Liver (tissue), 9 donors: Measurements from ENCODE around the gene LRATD1. TPM values are rescaled to one million over a fixed set of nuclear protein-coding genes. Genes with fewer than 3 reads are reported as not detected.

Source experiments
- DNase-seq: peaks from one replicate; pipeline ENCODE4 v3.0.0-alpha.2; 2017; ENCODE audit warnings: low spot score
- H3K27ac ChIP-seq, 2 donors: one replicate each; pipeline ENCODE4 v1.7.0; 2013; ENCODE audit warnings: inconsistent platforms in 2 of 2, low read length in 2 of 2, control low read depth in 1 of 2, low read depth in 1 of 2, mild to moderate bottlenecking in 1 of 2
- H3K27me3 ChIP-seq, 4 donors: one replicate each; pipeline versions ENCODE4 v1.6.1 to v1.7.0; 2013; ENCODE audit warnings: low read length in 3 of 4, inconsistent platforms in 1 of 4, mild to moderate bottlenecking in 1 of 4, moderate library complexity in 1 of 4; ENCODE audit not compliant: control insufficient read depth in 4 of 4, insufficient read depth in 4 of 4
- H3K36me3 ChIP-seq, 4 donors: one replicate each; pipeline versions ENCODE4 v1.6.1 to v1.7.0; 2013; ENCODE audit warnings: low read length in 3 of 4, mild to moderate bottlenecking in 3 of 4, low read depth in 1 of 4, moderate library complexity in 1 of 4; ENCODE audit not compliant: control insufficient read depth in 4 of 4, insufficient read depth in 3 of 4
- H3K4me1 ChIP-seq, 4 donors: one replicate each; pipeline versions ENCODE4 v1.6.1 to v1.7.0; 2013; ENCODE audit warnings: low read length in 3 of 4, mild to moderate bottlenecking in 3 of 4, moderate library complexity in 1 of 4; ENCODE audit not compliant: control insufficient read depth in 4 of 4, insufficient read depth in 4 of 4
- H3K4me3 ChIP-seq, 3 donors: one replicate each; pipeline versions ENCODE4 v1.6.1 to v1.7.0; 2013; ENCODE audit warnings: low read length in 3 of 3, control low read depth in 1 of 3, low read depth in 1 of 3, mild to moderate bottlenecking in 1 of 3
- H3K9ac ChIP-seq, 2 donors: one replicate each; pipeline ENCODE4 v1.7.0; 2013; ENCODE audit warnings: low read length in 2 of 2, mild to moderate bottlenecking in 2 of 2, moderate library complexity in 2 of 2, control low read depth in 1 of 2, low read depth in 1 of 2
- H3K9me3 ChIP-seq, 4 donors: one replicate each; pipeline versions ENCODE4 v1.6.1 to v1.7.0; 2013; ENCODE audit warnings: low read length in 3 of 4; ENCODE audit not compliant: control insufficient read depth in 4 of 4
- FOXA1 ChIP-seq: IDR thresholded peaks from 2 replicates; pipeline ENCODE4 v1.6.1; 2016; ENCODE audit warnings: antibody characterized with exemption
- FOXA2 ChIP-seq: IDR thresholded peaks from 2 replicates; pipeline ENCODE4 v1.6.1; 2016; ENCODE audit warnings: antibody characterized with exemption
- HNF4A ChIP-seq, 2 donors: conservative IDR thresholded peaks; 2 replicates each; pipeline ENCODE4 v1.6.1; 2016; ENCODE audit warnings: antibody characterized with exemption in 2 of 2, mild to moderate bottlenecking in 2 of 2
- HNF4G ChIP-seq: IDR thresholded peaks from 2 replicates; pipeline ENCODE4 v1.6.1; 2016; ENCODE audit warnings: antibody characterized with exemption
- JUND ChIP-seq, 2 donors: IDR thresholded peaks; 2 replicates each; pipeline ENCODE4 v1.6.1; 2016; ENCODE audit warnings: antibody characterized with exemption in 2 of 2
- MAX ChIP-seq: IDR thresholded peaks from 2 replicates; pipeline ENCODE4 v1.6.1; 2016; ENCODE audit warnings: antibody characterized with exemption
- NR2F2 ChIP-seq: IDR thresholded peaks from 2 replicates; pipeline ENCODE4 v1.6.1; 2016; ENCODE audit warnings: antibody characterized with exemption
- RAD21 ChIP-seq, 2 donors: IDR thresholded peaks; 2 replicates each; pipeline ENCODE4 v1.6.1; 2016; ENCODE audit warnings: antibody characterized with exemption in 2 of 2, mild to moderate bottlenecking in 2 of 2
- REST ChIP-seq: IDR thresholded peaks from 2 replicates; pipeline ENCODE4 v1.6.1; 2016; ENCODE audit warnings: antibody characterized with exemption, mild to moderate bottlenecking
- RXRA ChIP-seq, 2 donors: IDR thresholded peaks; 2 replicates each; pipeline ENCODE4 v1.6.1; 2017 to 2018; ENCODE audit warnings: antibody characterized with exemption in 2 of 2, mild to moderate bottlenecking in 1 of 2
- SP1 ChIP-seq: IDR thresholded peaks from 2 replicates; pipeline ENCODE4 v1.6.1; 2018; ENCODE audit warnings: antibody characterized with exemption, mild to moderate bottlenecking
- TAF1 ChIP-seq: conservative IDR thresholded peaks from 2 replicates; pipeline ENCODE4 v1.6.1; 2016; ENCODE audit warnings: antibody characterized with exemption, mild to moderate bottlenecking
- ZBTB33 ChIP-seq: IDR thresholded peaks from 2 replicates; pipeline ENCODE4 v1.6.1; 2016; ENCODE audit warnings: antibody characterized with exemption
- WGBS: extraction: QIAGEN DNeasy Blood & Tissue Kit; methylation state at CpG from one replicate; pipeline ENCODE4 v1.1.7; 2013; 5-methylcytosine and 5-hydroxymethylcytosine counted together
- polyA plus RNA-seq, 2 donors: library from polyadenylated mRNA; stranded (reverse) in 1 of 2; unstranded in 1 of 2; fragments of 200-250 nt in 1 of 2; fragments of >200 nt in 1 of 2; fragmentation: Nextera tagmentation in 1 of 2; extraction: Ambion mirVana in 1 of 2; gene quantifications; one replicate each; pipeline versions ENCODE4 v1.2.1 to v1.2.3, GENCODE V29; 2013 to 2015
- total RNA-seq, 2 donors: library from RNA; depleted of rRNA; stranded (reverse); fragments of >200 nt; gene quantifications; one replicate each; pipeline ENCODE4 v1.2.3, GENCODE V29; 2014
- donor health status: healthy.
- donor health status: healthy.
- donor health status: healthy.
- donor health status: healthy.
- donor health status: healthy.

LRATD1 gene
- total and polyA plus RNA-seq, 4 donors: 0.08 to 3.4 (median 1.8) TPM

GRCh38 chr2:14635391-14635871 lies 2.9 kb downstream of the LRATD1 start (continued):
- TF ChIP-seq REST (no peak), NR2F2 (no peak), RAD21 (IDR thresholded peaks at IDR 0.05) (peak; percentile 5 to 32)

GRCh38 chr2:14638488-14638887 lies 6.0 kb downstream of the LRATD1 start:
- H3K9ac ChIP-seq: no peak overlapping the region
- H3K4me3 ChIP-seq: no peak overlapping the region
- H3K36me3 ChIP-seq: no peaks in the 10 kb centered on the region
- peaks cover 0 to 8% (median 2%) of the 10 kb centered on the region in 4 donors for H3K27me3 ChIP-seq
- TF ChIP-seq ZBTB33: no peak
- TF ChIP-seq MAX: no peak
- no peak for TF ChIP-seq FOXA1
- TF ChIP-seq HNF4A (conservative IDR thresholded peaks at IDR 0.05): no peak
- no peak for TF ChIP-seq RXRA (IDR thresholded peaks at IDR 0.05)
- no peak overlapping the region for H3K27ac ChIP-seq
- no peak for DNase-seq
- H3K4me1 ChIP-seq: peaks cover 8 to 19% (median 16%) of the 10 kb centered on the region in 4 donors
- WGBS: 87% methylated on average over 2 of the region's 2 CpGs
- no peaks in the 10 kb centered on the region for H3K9me3 ChIP-seq

GRCh38 chr2:14641116-14641515 lies 8.6 kb downstream of the LRATD1 start:
- TF ChIP-seq TAF1: no peak
- no peak for TF ChIP-seq JUND (IDR thresholded peaks at IDR 0.05)
- no peak for TF ChIP-seq RAD21 (IDR thresholded peaks at IDR 0.05)
- TF ChIP-seq FOXA2: no peak
- no peak for TF ChIP-seq HNF4G
- no peak for TF ChIP-seq SP1
- no peak for TF ChIP-seq FOXA1
- TF ChIP-seq ZBTB33: no peak
- TF ChIP-seq REST: no peak
- Histone ChIP-seq H3K27me3 (peaks cover 0 to 8% (median 0%) of the 10 kb centered on the region in 4 donors), H3K4me1 (no peaks in the 10 kb centered on the region), H3K9me3 (no peaks in the 10 kb centered on the region), H3K4me3 (no peak overlapping the region), H3K36me3 (no peaks in the 10 kb centered on the region), H3K27ac (no peak overlapping the region), H3K9ac (no peak overlapping the region)
- DNase-seq: no peak
- WGBS: 76% methylated on average over 4 of the region's 4 CpGs
